HCEC 1CT (cell line): ENCODE measurements around the gene POLR2E.

Experiments
- DNase-seq: peaks from one replicate; pipeline ENCODE4 v3.0.0-alpha.2; 2017

POLR2E gene

GRCh38 chr19:1109697-1110671 is 14.8 kb upstream of the POLR2E start:
- DNase-seq: no peak

GRCh38 chr19:1109032-1109551 is 13.9 kb upstream of the POLR2E start:
- no peak for DNase-seq

GRCh38 chr19:1108291-1109031 is 13.3 kb upstream of the POLR2E start:
- DNase-seq: no peak

- DNase-seq: no peak
Observed at GRCh38 chr19:1107661-1108261, 12.6 kb upstream of the POLR2E start.

GRCh38 chr19:1106841-1107660 is 11.9 kb upstream of the POLR2E start:
- peak; percentile 24 for DNase-seq

- no peak for DNase-seq
Observed at GRCh38 chr19:1105873-1106840, 11.0 kb upstream of the POLR2E start.

- DNase-seq: peak; percentile 29
Observed at GRCh38 chr19:1105008-1105872, 10.1 kb upstream of the POLR2E start.

GRCh38 chr19:1104311-1105007 is 9.3 kb upstream of the POLR2E start:
- peak; percentile 56 for DNase-seq

- peak; percentile 99 for DNase-seq
Observed at GRCh38 chr19:1103708-1104310, 8.6 kb upstream of the POLR2E start, which contains the start of gene GPX4. Gene GPX4 (plus strand): TSS chr19:1103994. CDS start chr19:1104044, 50 bp downstream.

- no peak for DNase-seq
Observed at GRCh38 chr19:1103132-1103707, 8.0 kb upstream of the POLR2E start.

- peak; percentile 98 for DNase-seq
Observed at GRCh38 chr19:1102407-1103131, 7.4 kb upstream of the POLR2E start.

GRCh38 chr19:1101337-1101698 is 6.1 kb upstream of the POLR2E start:
- DNase-seq: peak; percentile 17

GRCh38 chr19:1098177-1099051 is 3.2 kb upstream of the POLR2E start:
- no peak for DNase-seq

GRCh38 chr19:1097810-1098176 is 2.6 kb upstream of the POLR2E start:
- no peak for DNase-seq

GRCh38 chr19:1094655-1094977 is 559 bp downstream of the POLR2E start:
- DNase-seq: no peak

GRCh38 chr19:1093811-1094553 is 1.2 kb downstream of the POLR2E start:
- DNase-seq: no peak
